H1 (cell line): ENCODE results near the gene ACTRT3. TPM values are rescaled to one million over a fixed set of nuclear protein-coding genes. Genes with fewer than 3 reads are reported as not detected.

Experiments used
- CTCF ChIA-PET: fragments of 300-600 bp; sonication (Branson Sonifier 250); formaldehyde crosslinking; loops from one replicate; lab custom pipeline; 2021; ENCODE audit not compliant: partially characterized antibody; lab: Charles Lee
- POLR2A ChIA-PET: fragments of 300-600 bp; sonication (Branson Sonifier 250); formaldehyde crosslinking; loops from one replicate; lab custom pipeline; 2021; ENCODE audit warnings: inconsistent platforms; ENCODE audit not compliant: partially characterized antibody; lab: Charles Lee
- DNase-seq, 2 experiments: peaks; one replicate each; pipeline versions ENCODE4 v3.0.0 to v3.0.0-alpha.2; 2010 to 2022; ENCODE audit warnings: low spot score in 2 of 2, low read depth in 1 of 2, mixed read lengths in 1 of 2
- FAIRE-seq: peaks from 2 replicates; lab custom pipeline; 2011; peaks lifted over from hg19 to GRCh38; lab: Jason Lieb, UNC
- H2AFZ ChIP-seq: 2 replicates; pipeline ENCODE4 v1.8.1; 2012; ENCODE audit warnings: low read length, inconsistent platforms
- H2AK5ac ChIP-seq: 2 replicates; pipeline ENCODE4 v1.6.1; 2013; ENCODE audit warnings: low read depth, low read length
- H2BK120ac ChIP-seq: replicated peaks from 2 replicates; pipeline ENCODE3; 2013; ENCODE audit warnings: low read depth, low read length, inconsistent platforms
- H2BK12ac ChIP-seq: 2 replicates; pipeline ENCODE4 v1.6.1; 2013; ENCODE audit warnings: low read depth, low read length
- H2BK15ac ChIP-seq: 2 replicates; pipeline ENCODE4 v1.6.1; 2013; ENCODE audit warnings: low read length
- H2BK20ac ChIP-seq: 2 replicates; pipeline ENCODE4 v1.6.1; 2013; ENCODE audit warnings: low read length
- H2BK5ac ChIP-seq: 2 replicates; pipeline ENCODE4 v1.6.1; 2013; ENCODE audit warnings: low read depth, low read length
- H3K14ac ChIP-seq: 2 replicates; pipeline ENCODE4 v1.6.1; 2013; ENCODE audit warnings: inconsistent platforms; ENCODE audit not compliant: insufficient read length
- H3K18ac ChIP-seq: 2 replicates; pipeline ENCODE4 v1.6.1; 2013; ENCODE audit warnings: low read length; ENCODE audit errors: extremely low read depth
- H3K23ac ChIP-seq: 2 replicates; pipeline ENCODE4 v1.6.1; 2013; ENCODE audit warnings: inconsistent platforms; ENCODE audit not compliant: insufficient read length
- H3K23me2 ChIP-seq: 2 replicates; pipeline ENCODE4 v1.6.1; 2013; ENCODE audit warnings: low read depth, low read length
- H3K27ac ChIP-seq: 2 replicates; pipeline ENCODE4 v1.6.1; 2011; ENCODE audit warnings: low read depth, low read length, inconsistent platforms
- H3K27me3 ChIP-seq, 4 experiments: replicated peaks in 1 of 4; 1 replicate in 1 of 4; 2 replicates in 3 of 4; pipeline versions ENCODE4 v1.6.1 to v1.8.1; 2011 to 2013; ENCODE audit warnings: low read length in 3 of 4, mild to moderate bottlenecking in 3 of 4, inconsistent platforms in 2 of 4, mixed read lengths in 2 of 4, moderate library complexity in 1 of 4; ENCODE audit not compliant: control insufficient read depth in 3 of 4, insufficient read depth in 3 of 4; ENCODE audit errors: extremely low read depth in 1 of 4
- H3K36me3 ChIP-seq, 4 experiments: 2 replicates each; pipeline versions ENCODE4 v1.6.1 to v1.8.1; 2011 to 2013; ENCODE audit warnings: mild to moderate bottlenecking in 4 of 4, low read length in 3 of 4, moderate library complexity in 2 of 4, control low read depth in 1 of 4, inconsistent platforms in 1 of 4; ENCODE audit not compliant: insufficient read depth in 4 of 4, control insufficient read depth in 2 of 4
- H3K4ac ChIP-seq: replicated peaks from 2 replicates; pipeline ENCODE3; 2013; ENCODE audit warnings: low read length, low read depth, mixed read lengths, inconsistent platforms; ENCODE audit not compliant: insufficient read length
- H3K4me1 ChIP-seq, 4 experiments: replicated peaks in 1 of 4; 1 replicate in 1 of 4; 2 replicates in 3 of 4; pipeline versions ENCODE4 v1.6.1 to v1.8.1; 2011 to 2013; ENCODE audit warnings: low read length in 3 of 4, inconsistent platforms in 2 of 4, mixed read lengths in 1 of 4; ENCODE audit not compliant: insufficient read depth in 4 of 4, control insufficient read depth in 3 of 4
- H3K4me2 ChIP-seq, 2 experiments: 2 replicates each; pipeline versions ENCODE4 v1.6.1 to v1.8.1; 2011 to 2013; ENCODE audit warnings: low read depth in 2 of 2, low read length in 2 of 2, control low read depth in 1 of 2, inconsistent platforms in 1 of 2, mild to moderate bottlenecking in 1 of 2; ENCODE audit not compliant: insufficient read depth in 1 of 2
- H3K4me3 ChIP-seq, 4 experiments: fragments of 200-600, 300-600 bp in 1 of 4; sonication (generic), shearing (Covaris generic), sonication (Bioruptor Twin) in 1 of 4; 2 replicates each; pipeline versions ENCODE4 v1.5.1 to v1.8.1; 2011 to 2016; ENCODE audit warnings: low read length in 4 of 4, low read depth in 3 of 4, control low read depth in 2 of 4, inconsistent platforms in 2 of 4, mild to moderate bottlenecking in 2 of 4, mixed read lengths in 1 of 4, moderate library complexity in 1 of 4; ENCODE audit not compliant: insufficient read depth in 2 of 4; ENCODE audit errors: extremely low read depth in 1 of 4
- H3K56ac ChIP-seq: replicated peaks from 2 replicates; pipeline ENCODE3; 2013; ENCODE audit warnings: low read depth, mild to moderate bottlenecking, mixed read lengths, low read length, inconsistent platforms; ENCODE audit not compliant: insufficient read length
- H3K79me1 ChIP-seq: 2 replicates; pipeline ENCODE4 v1.6.1; 2013; ENCODE audit warnings: low read depth, low read length, control low read depth
- H3K79me2 ChIP-seq, 2 experiments: 2 replicates each; pipeline versions ENCODE4 v1.6.1 to v1.8.1; 2012 to 2013; ENCODE audit warnings: low read length in 2 of 2, mild to moderate bottlenecking in 2 of 2, inconsistent platforms in 1 of 2; ENCODE audit not compliant: insufficient read depth in 2 of 2, control insufficient read depth in 1 of 2
- H3K9ac ChIP-seq, 4 experiments: replicated peaks in 1 of 4; 1 replicate in 1 of 4; 2 replicates in 3 of 4; pipeline versions ENCODE4 v1.6.1 to v1.8.1; 2011 to 2013; ENCODE audit warnings: low read depth in 3 of 4, low read length in 3 of 4, control low read depth in 2 of 4, mild to moderate bottlenecking in 2 of 4, moderate library complexity in 2 of 4, inconsistent platforms in 1 of 4; ENCODE audit errors: extremely low read depth in 1 of 4
- H3K9me3 ChIP-seq, 2 experiments: 2 replicates each; pipeline versions ENCODE4 v1.6.1 to v1.8.1; 2012 to 2013; ENCODE audit warnings: mild to moderate bottlenecking in 2 of 2, moderate library complexity in 2 of 2, control low read depth in 1 of 2, inconsistent platforms in 1 of 2, low read depth in 1 of 2, low read length in 1 of 2, mixed read lengths in 1 of 2; ENCODE audit not compliant: insufficient read depth in 2 of 2
- H4K20me1 ChIP-seq, 2 experiments: replicated peaks in 1 of 2; 2 replicates each; pipeline versions ENCODE3 to v1.8.1; 2011 to 2013; ENCODE audit warnings: inconsistent platforms in 2 of 2, low read length in 2 of 2, mild to moderate bottlenecking in 1 of 2; ENCODE audit not compliant: insufficient read depth in 2 of 2, control insufficient read depth in 1 of 2
- H4K5ac ChIP-seq: 2 replicates; pipeline ENCODE4 v1.6.1; 2013; ENCODE audit warnings: low read length, low read depth, mixed read lengths, inconsistent platforms; ENCODE audit not compliant: insufficient read length
- H4K8ac ChIP-seq: 2 replicates; pipeline ENCODE4 v1.8.0; 2013; ENCODE audit warnings: mild to moderate bottlenecking, moderate library complexity, low read length, inconsistent platforms; ENCODE audit not compliant: insufficient read depth; ENCODE audit errors: extremely low read depth
- H4K91ac ChIP-seq: replicated peaks from 2 replicates; pipeline ENCODE3; 2013; ENCODE audit warnings: low read length, mixed read lengths, inconsistent platforms; ENCODE audit not compliant: insufficient read length
- GTF2F1 ChIP-seq: IDR thresholded peaks from 2 replicates; pipeline ENCODE4 v1.6.1; 2012; ENCODE audit warnings: low read depth, low read length, improper control_type of control experiment, borderline replicate concordance
- HDAC6 ChIP-seq: IDR thresholded peaks from one replicate; pipeline ENCODE4 v1.7.1; 2012; ENCODE audit warnings: low read depth, mild to moderate bottlenecking, inconsistent platforms, low read length, moderate library complexity
- KDM1A ChIP-seq: fragments of 200-600, 300-600 bp; sonication (generic); IDR thresholded peaks from 2 replicates; pipeline ENCODE4 v1.7.1; 2016; ENCODE audit warnings: mild to moderate bottlenecking, low read length, borderline replicate concordance
- MAFK ChIP-seq: IDR thresholded peaks from 2 replicates; pipeline ENCODE4 v1.6.1; 2012; ENCODE audit warnings: low read depth, mild to moderate bottlenecking, improper control_type of control experiment, low read length
- RBBP5 ChIP-seq: IDR thresholded peaks from 2 replicates; pipeline ENCODE4 v1.7.1; 2012; ENCODE audit warnings: low read depth, mild to moderate bottlenecking, inconsistent platforms, low read length, moderate library complexity, borderline replicate concordance
- RXRA ChIP-seq: IDR thresholded peaks from 2 replicates; pipeline ENCODE4 v1.6.1; 2011; ENCODE audit warnings: low read depth, mild to moderate bottlenecking, low read length, moderate library complexity; ENCODE audit not compliant: insufficient read depth
- SAP30 ChIP-seq: fragments of 300-600 bp; sonication (generic); IDR thresholded peaks from 2 replicates; pipeline ENCODE4 v1.7.1; 2012; ENCODE audit warnings: low read length, moderate library complexity, mild to moderate bottlenecking, inconsistent platforms; ENCODE audit not compliant: insufficient read depth, insufficient replicate concordance
- SIRT6 ChIP-seq: IDR thresholded peaks from one replicate; pipeline ENCODE4 v1.7.1; 2012; ENCODE audit warnings: low read length, inconsistent platforms
- SP2 ChIP-seq: IDR thresholded peaks from 2 replicates; pipeline ENCODE4 v1.6.1; 2012; ENCODE audit warnings: mild to moderate bottlenecking, low read length, inconsistent platforms
- SRF ChIP-seq: IDR thresholded peaks from 2 replicates; pipeline ENCODE4 v1.6.1; 2011; ENCODE audit warnings: mild to moderate bottlenecking, low read depth, low read length, moderate library complexity
- TBP ChIP-seq: IDR thresholded peaks from 2 replicates; pipeline ENCODE4 v1.6.1; 2011; ENCODE audit warnings: low read depth, low read length, improper control_type of control experiment
- ZNF274 ChIP-seq: IDR thresholded peaks from 2 replicates; pipeline ENCODE4 v1.7.0; 2012; ENCODE audit warnings: low read length, borderline replicate concordance; ENCODE audit errors: extremely low read depth
- WGBS, 2 experiments: shearing (Covaris generic) in 1 of 2; methylation state at CpG; one replicate each; pipeline versions ENCODE4 v1.1.6 to v1.1.7; 2013 to 2015; ENCODE audit warnings: low lambda C conversion rate in 2 of 2, mixed read lengths in 2 of 2, inconsistent platforms in 1 of 2, low coverage in 1 of 2, missing lambda C conversion rate in 1 of 2; ENCODE audit not compliant: insufficient replicate concordance in 2 of 2, insufficient coverage in 1 of 2, insufficient read length in 1 of 2; ENCODE audit errors: extremely low coverage in 1 of 2, missing lambda C conversion rate in 1 of 2; 5-methylcytosine and 5-hydroxymethylcytosine counted together
- polyA plus RNA-seq, 7 experiments: library from polyadenylated mRNA; depleted of rRNA in 3 of 7; stranded (reverse) in 5 of 7; unstranded in 2 of 7; fragments of >200 nt in 5 of 7; fragments of 200-250 nt in 2 of 7; gene quantifications; 1 replicate in 5 of 7; 2 replicates in 1 of 7; 4 replicates in 1 of 7; pipeline versions ENCODE4 v1.2.1 to v1.2.3, GENCODE V29; 2011 to 2013; ENCODE audit warnings: missing spikeins in 2 of 7, mixed read lengths in 2 of 7
- total RNA-seq: library from RNA; stranded (reverse); fragmentation: NEBNext Ultra II Directional; extraction: Animal tissue kit (Norgen Biotek cat#: 25700); gene quantifications from 2 replicates; pipeline ENCODE4 v1.2.1, GENCODE V29; 2021
- TF ChIP-seq, protein P1 (sequence below): IDR thresholded peaks from 2 replicates; pipeline ENCODE4 v1.6.1; 2012; ENCODE audit warnings: inconsistent platforms

Gene ACTRT3
- total and polyA plus RNA-seq, 2 of the 8 experiments (the other 6 are each of a cell fraction or from before 2014, with no cell fraction given), result 3.4 to 5.9 TPM

DNA sequence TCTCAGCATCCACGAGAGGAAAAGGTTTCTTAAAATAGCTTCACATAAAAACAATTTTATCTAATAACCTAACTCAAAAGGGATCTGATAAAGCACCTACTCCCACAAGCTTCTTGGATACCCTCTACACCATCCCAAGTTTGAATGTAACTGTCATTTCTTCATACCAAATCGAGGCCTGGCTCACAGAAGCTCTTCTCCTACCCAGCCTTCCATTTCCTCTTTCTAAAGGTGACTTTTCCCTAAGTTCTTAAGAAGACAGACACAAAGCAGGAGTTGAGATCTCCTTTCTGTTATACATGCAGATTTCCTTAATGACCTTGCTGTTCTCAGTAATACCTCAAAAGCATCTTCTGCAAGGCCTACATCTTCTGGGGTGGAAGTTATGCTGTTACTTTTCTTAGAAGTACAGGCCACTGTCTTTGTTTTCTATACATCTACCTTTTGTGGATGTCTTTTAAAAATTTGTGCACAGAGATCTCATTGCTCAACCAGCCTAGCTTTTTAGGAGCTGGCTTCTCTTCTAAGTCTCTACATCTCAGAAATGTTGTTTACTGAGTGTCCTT lies 40.0 kb upstream of the ACTRT3 start:
- no peaks in the 10 kb centered on the region for H3K79me2 ChIP-seq
- FAIRE-seq (no peak), DNase-seq (no peak)
- H3K27ac ChIP-seq, result no peak overlapping the region
- peaks cover 7 to 20% (median 10%) of the 10 kb centered on the region in 4 experiments; a peak in 6 of 7 replicates for H3K4me1 ChIP-seq
- H4K5ac ChIP-seq, result no peak overlapping the region
- no peak overlapping the region for H3K56ac ChIP-seq
- no peak overlapping the region for H2AK5ac ChIP-seq
- H2AFZ ChIP-seq, result no peak overlapping the region
- H3K14ac ChIP-seq, result no peak overlapping the region
- H3K9ac ChIP-seq, result no peak overlapping the region
- H3K18ac ChIP-seq, result no peak overlapping the region
- no peak overlapping the region for H2BK15ac ChIP-seq
- no peaks in the 10 kb centered on the region for H3K9me3 ChIP-seq
- no peaks in the 10 kb centered on the region; a peak in 2 of 8 replicates for H3K36me3 ChIP-seq
- no peaks in the 10 kb centered on the region for H3K79me1 ChIP-seq
- H3K4me3 ChIP-seq, result no peak overlapping the region
- H4K91ac ChIP-seq, result no peak overlapping the region
- ChIA-PET CTCF (interaction anchor here (0.5 to 1.4 kb wide), 4 partner anchors 33 to 359 kb away, joined by 3 to 4 read pairs (median 4); no protein-coding TSS in a partner anchor), POLR2A (interaction anchor here (1.5 to 3.8 kb wide), 2 partner anchors 19 to 36 kb away, joined by 5 to 20 read pairs; partner anchors contain the start of gene MYNN)
- H2BK12ac ChIP-seq, result no peak overlapping the region
- H2BK5ac ChIP-seq, result no peak overlapping the region
- no peak overlapping the region for H3K4me2 ChIP-seq
- H4K20me1 ChIP-seq, result no peaks in the 10 kb centered on the region
- H3K27me3 ChIP-seq, result peaks cover 0 to 7% (median 4%) of the 10 kb centered on the region in 4 experiments; a peak in 6 of 7 replicates
- H2BK20ac ChIP-seq, result no peak overlapping the region
- peaks cover 4% of the 10 kb centered on the region; the same call in 1 of the 2 replicates for H3K23me2 ChIP-seq
- H3K23ac ChIP-seq, result no peak overlapping the region
- WGBS, 2 experiments, result 95% methylated on average over 2 of the region's 2 CpGs; no CpG with 5 or more reads in 1 of the 2 experiments
- H4K8ac ChIP-seq, result no peak overlapping the region
- H3K4ac ChIP-seq, result no peak overlapping the region
- no peak overlapping the region for H2BK120ac ChIP-seq
- no peak for TF ChIP-seq RBBP5
- TF ChIP-seq MAFK, result no peak
- TF ChIP-seq SAP30, result no peak
- TF ChIP-seq RXRA, result no peak
- TF ChIP-seq, protein P1, sequence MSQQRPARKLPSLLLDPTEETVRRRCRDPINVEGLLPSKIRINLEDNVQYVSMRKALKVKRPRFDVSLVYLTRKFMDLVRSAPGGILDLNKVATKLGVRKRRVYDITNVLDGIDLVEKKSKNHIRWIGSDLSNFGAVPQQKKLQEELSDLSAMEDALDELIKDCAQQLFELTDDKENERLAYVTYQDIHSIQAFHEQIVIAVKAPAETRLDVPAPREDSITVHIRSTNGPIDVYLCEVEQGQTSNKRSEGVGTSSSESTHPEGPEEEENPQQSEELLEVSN, result no peak
- no peak for TF ChIP-seq TBP
- no peak for TF ChIP-seq SRF
- no peak for TF ChIP-seq KDM1A
- TF ChIP-seq GTF2F1, result no peak
- TF ChIP-seq SP2, result no peak
- no peak for TF ChIP-seq SIRT6
- TF ChIP-seq HDAC6, result no peak
- no peak for TF ChIP-seq ZNF274
